Panc1 (cell line): ENCODE measurements around the gene HEPACAM2. TPM values are rescaled to one million over a fixed set of nuclear protein-coding genes. Genes with fewer than 3 reads are reported as not detected.

Experiments
- ATAC-seq: fragments of 200-7000 bp; cut with Tn5 transposase; 2 replicates; pipeline ENCODE4 v1.9.1; 2020; ENCODE audit warnings: mild to moderate bottlenecking, moderate library complexity
- BruUV-seq: library from RNA; stranded (reverse); fragments of 400-500 nt; replicated peaks from 2 replicates; lab custom pipeline; 2021; lab: Mats Ljungman, UMichigan
- CTCF ChIA-PET: fragments of 300-600 bp; sonication (Branson Sonifier 250); formaldehyde crosslinking; loops from one replicate; lab custom pipeline; 2022; ENCODE audit warnings: antibody characterized with exemption; lab: Charles Lee
- POLR2A ChIA-PET: fragments of 300-600 bp; sonication (Branson Sonifier 250); formaldehyde crosslinking; loops from one replicate; lab custom pipeline; 2022; ENCODE audit warnings: antibody characterized with exemption; lab: Charles Lee
- DNase-seq: peaks from one replicate; pipeline ENCODE4 v3.0.0-alpha.2; 2010; ENCODE audit warnings: low read depth, low spot score
- H3K27ac ChIP-seq: 2 replicates; pipeline ENCODE4 v1.5.1; 2011; ENCODE audit warnings: mild to moderate bottlenecking, low read length, inconsistent platforms
- H3K27me3 ChIP-seq: fragments of 200-500 bp; sonication (Bioruptor generic); 2 replicates; pipeline ENCODE4 v1.6.0; 2014; ENCODE audit warnings: low read length, inconsistent platforms; ENCODE audit not compliant: control insufficient read depth, insufficient read depth
- H3K36me3 ChIP-seq: fragments of 200-500 bp; sonication (Bioruptor generic); 2 replicates; pipeline ENCODE4 v1.5.1; 2014; ENCODE audit warnings: inconsistent platforms, mild to moderate bottlenecking, low read length, moderate library complexity; ENCODE audit not compliant: control insufficient read depth, insufficient read depth
- H3K4me1 ChIP-seq: 2 replicates; pipeline ENCODE4 v1.5.1; 2011; ENCODE audit warnings: inconsistent platforms, mild to moderate bottlenecking, low read length, moderate library complexity; ENCODE audit not compliant: control insufficient read depth, insufficient read depth
- H3K4me3 ChIP-seq, 2 experiments: 2 replicates each; pipeline ENCODE4 v1.5.1; 2011 to 2012; ENCODE audit warnings: low read depth in 2 of 2, low read length in 2 of 2, mild to moderate bottlenecking in 2 of 2, inconsistent platforms in 1 of 2, moderate library complexity in 1 of 2
- H3K9me3 ChIP-seq: fragments of 200-500 bp; sonication (Bioruptor generic); 2 replicates; pipeline ENCODE4 v1.5.1; 2014; ENCODE audit warnings: low read depth, mild to moderate bottlenecking, inconsistent platforms, low read length, moderate library complexity; ENCODE audit not compliant: control insufficient read depth, insufficient read depth
- POLR2AphosphoS5 ChIP-seq: IDR thresholded peaks from 2 replicates; pipeline ENCODE4 v1.6.1; 2012; ENCODE audit warnings: mild to moderate bottlenecking, low read depth, low read length, moderate library complexity
- REST ChIP-seq, 2 experiments: IDR thresholded peaks; 2 replicates each; pipeline ENCODE4 v1.6.1; 2011 to 2012; ENCODE audit warnings: low read depth in 2 of 2, control low read depth in 1 of 2, low read length in 1 of 2, mild to moderate bottlenecking in 1 of 2, moderate library complexity in 1 of 2; ENCODE audit not compliant: insufficient read depth in 1 of 2
- SIN3A ChIP-seq: IDR thresholded peaks from 2 replicates; pipeline ENCODE4 v1.6.1; 2012; ENCODE audit warnings: low read depth, mild to moderate bottlenecking, low read length, moderate library complexity, borderline replicate concordance; ENCODE audit not compliant: insufficient read depth
- TCF7L2 ChIP-seq: IDR thresholded peaks from 2 replicates; pipeline ENCODE4 v1.6.1; 2011; ENCODE audit warnings: mild to moderate bottlenecking, low read depth, low read length, inconsistent platforms
- in situ Hi-C: cut with HindIII; loops from 2 replicates; pipeline ENCODE4 v1.10.0; 2016; ENCODE audit warnings: low sequenced_read_pairs, low pct_unique_long_range_greater_than_20kb
- intact Hi-C: fragments of 100-400 bp; cut with micrococcal nuclease; formaldehyde crosslinking; loops from one replicate; pipeline ENCODE4 v1.10.0; 2022; ENCODE audit not compliant: unreplicated experiment
- total RNA-seq: library from RNA; stranded (reverse); gene quantifications from one replicate; pipeline ENCODE4 v1.2.1, GENCODE V29; 2021; ENCODE audit not compliant: unreplicated experiment
- TF ChIP-seq, protein P1 (sequence below): fragments of 450-650 bp; IDR thresholded peaks from 2 replicates; pipeline ENCODE4 v1.5.1; 2017; ENCODE audit warnings: mild to moderate bottlenecking

Gene HEPACAM2
- total RNA-seq, 1 experiment from 2014 or later, result not detected

DNA sequence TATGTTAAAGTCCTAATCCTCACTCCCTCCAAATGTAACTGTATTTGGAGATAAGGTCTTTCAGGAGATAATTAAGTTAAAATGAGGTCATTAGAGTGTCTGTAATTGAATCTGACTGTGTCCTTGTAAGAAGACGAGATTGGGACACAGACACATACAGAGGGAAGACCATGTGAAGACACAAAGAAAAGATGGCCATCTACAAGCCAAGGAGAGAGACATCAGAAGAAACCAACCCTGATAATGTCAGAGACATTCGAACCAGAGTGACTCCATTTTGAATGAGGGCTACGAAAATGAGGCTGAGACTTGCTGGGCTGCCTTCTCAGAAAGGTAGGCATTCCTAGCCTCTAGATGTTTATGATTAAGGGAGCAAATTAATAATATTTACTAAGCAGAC, 77.5 kb downstream of the HEPACAM2 start:
- H3K27ac ChIP-seq, result no peak overlapping the region
- in situ Hi-C loops, result no loop called here
- intact Hi-C loops, result no loop called here
- ChIA-PET POLR2A (no interaction called here), CTCF (no interaction called here)
- no peaks in the 10 kb centered on the region for H3K27me3 ChIP-seq
- BruUV-seq, result no TSS peak
- TF ChIP-seq SIN3A (no peak), POLR2AphosphoS5 (no peak), TCF7L2 (no peak), REST (IDR thresholded peaks at IDR 0.05; ENCODE audit: insufficient read depth in 1 of 2, low read depth in 2 of 2, low read length in 1 of 2) (no peak)
- TF ChIP-seq, protein P1, sequence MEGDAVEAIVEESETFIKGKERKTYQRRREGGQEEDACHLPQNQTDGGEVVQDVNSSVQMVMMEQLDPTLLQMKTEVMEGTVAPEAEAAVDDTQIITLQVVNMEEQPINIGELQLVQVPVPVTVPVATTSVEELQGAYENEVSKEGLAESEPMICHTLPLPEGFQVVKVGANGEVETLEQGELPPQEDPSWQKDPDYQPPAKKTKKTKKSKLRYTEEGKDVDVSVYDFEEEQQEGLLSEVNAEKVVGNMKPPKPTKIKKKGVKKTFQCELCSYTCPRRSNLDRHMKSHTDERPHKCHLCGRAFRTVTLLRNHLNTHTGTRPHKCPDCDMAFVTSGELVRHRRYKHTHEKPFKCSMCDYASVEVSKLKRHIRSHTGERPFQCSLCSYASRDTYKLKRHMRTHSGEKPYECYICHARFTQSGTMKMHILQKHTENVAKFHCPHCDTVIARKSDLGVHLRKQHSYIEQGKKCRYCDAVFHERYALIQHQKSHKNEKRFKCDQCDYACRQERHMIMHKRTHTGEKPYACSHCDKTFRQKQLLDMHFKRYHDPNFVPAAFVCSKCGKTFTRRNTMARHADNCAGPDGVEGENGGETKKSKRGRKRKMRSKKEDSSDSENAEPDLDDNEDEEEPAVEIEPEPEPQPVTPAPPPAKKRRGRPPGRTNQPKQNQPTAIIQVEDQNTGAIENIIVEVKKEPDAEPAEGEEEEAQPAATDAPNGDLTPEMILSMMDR, result no peak
- DNase-seq (no peak), ATAC-seq (no peak)
- H3K36me3 ChIP-seq, result no peaks in the 10 kb centered on the region
- no peaks in the 10 kb centered on the region for H3K9me3 ChIP-seq
- H3K4me3 ChIP-seq, result no peak overlapping the region
- H3K4me1 ChIP-seq, result no peaks in the 10 kb centered on the region; the same call in 1 of the 2 replicates

- no peak for TF ChIP-seq REST (IDR thresholded peaks at IDR 0.05; ENCODE audit: insufficient read depth in 1 of 2, low read depth in 2 of 2, low read length in 1 of 2)
- no peak for TF ChIP-seq POLR2AphosphoS5
- TF ChIP-seq TCF7L2, result no peak
- no peak for TF ChIP-seq SIN3A
- TF ChIP-seq, protein P1, result no peak
- no peaks in the 10 kb centered on the region for H3K9me3 ChIP-seq
- ATAC-seq (no peak), DNase-seq (no peak)
- intact Hi-C loops, result no loop called here
- H3K4me1 ChIP-seq, result no peaks in the 10 kb centered on the region; the same call in 1 of the 2 replicates
- in situ Hi-C loops, result no loop called here
- no TSS peak for BruUV-seq
- H3K4me3 ChIP-seq, result peak within 1 kb of the TSS; percentile 17 to 34; a peak in 3 of 4 replicates
- no peaks in the 10 kb centered on the region for H3K27me3 ChIP-seq
- H3K27ac ChIP-seq, result no peak within 1 kb of the TSS; the same call in 1 of the 2 replicates
- ChIA-PET POLR2A (no interaction called here), CTCF (no interaction called here)
- no peaks in the 10 kb centered on the region for H3K36me3 ChIP-seq
Observed at GRCh38 chr7:93148144-93148543, 78.1 kb downstream of the HEPACAM2 start, which contains the start of gene SAMD9L. TSS of gene SAMD9L (minus strand) at chr7:93148385. CDS start at chr7:93135971, 12,414 bp downstream.
